ENCODE measurements around the gene ADAD2.

The ADAD2 gene

GRCh38 chr16:84176192-84177053, 14.5 kb upstream of the ADAD2 start:
- no peak for DNase-seq (ENCODE audit: low read depth in 3 of 3)

GRCh38 chr16:84177741-84178073, 13.2 kb upstream of the ADAD2 start:
- no peak for DNase-seq (ENCODE audit: low read depth in 3 of 3)

GRCh38 chr16:84178146-84178765, 12.7 kb upstream of the ADAD2 start:
- DNase-seq (ENCODE audit: low read depth in 3 of 3), result no peak

- DNase-seq (ENCODE audit: low read depth in 3 of 3), result no peak
These were observed 11.9 kb upstream of the ADAD2 start for GRCh38 chr16:84178892-84179611.

GRCh38 chr16:84179612-84180320, 11.2 kb upstream of the ADAD2 start:
- no peak for DNase-seq (ENCODE audit: low read depth in 3 of 3)

GRCh38 chr16:84180519-84181140, 10.3 kb upstream of the ADAD2 start:
- DNase-seq (ENCODE audit: low read depth in 3 of 3), result no peak

- DNase-seq (ENCODE audit: low read depth in 3 of 3), result no peak
These were observed 9.6 kb upstream of the ADAD2 start for GRCh38 chr16:84181144-84181915.

- DNase-seq (ENCODE audit: low read depth in 3 of 3), result no peak
These were observed 8.9 kb upstream of the ADAD2 start for GRCh38 chr16:84182104-84182503.

GRCh38 chr16:84182680-84183571, 8.0 kb upstream of the ADAD2 start:
- no peak for DNase-seq (ENCODE audit: low read depth in 3 of 3)

- DNase-seq (ENCODE audit: low read depth in 3 of 3), result no peak
These were observed 7.4 kb upstream of the ADAD2 start for GRCh38 chr16:84183572-84183875.

GRCh38 chr16:84183911-84184591, 6.9 kb upstream of the ADAD2 start:
- DNase-seq (ENCODE audit: low read depth in 3 of 3), result no peak

- DNase-seq (ENCODE audit: low read depth in 3 of 3), result no peak
These were observed 6.2 kb upstream of the ADAD2 start for GRCh38 chr16:84184775-84185174.

- DNase-seq (ENCODE audit: low read depth in 3 of 3), result peak; percentile 84 to 89 (median 88)
These were observed 4.1 kb upstream of the ADAD2 start, which contains the start of gene TAF1C for GRCh38 chr16:84186685-84187437. TAF1C (minus strand) TSS chr16:84187057; CDS start chr16:84184988, 2,069 bp downstream.

- no peak for DNase-seq (ENCODE audit: low read depth in 3 of 3)
These were observed 509 bp downstream of the ADAD2 start for GRCh38 chr16:84191466-84191865.

GRCh38 chr16:84193480-84193879, 2.5 kb downstream of the ADAD2 start:
- DNase-seq (ENCODE audit: low read depth in 3 of 3), result no peak

- DNase-seq (ENCODE audit: low read depth in 3 of 3), result no peak
These were observed 3.1 kb downstream of the ADAD2 start for GRCh38 chr16:84194018-84194417.

GRCh38 chr16:84194470-84195200, 3.7 kb downstream of the ADAD2 start:
- peak in 1 of 3 experiments; percentile 36 for DNase-seq (ENCODE audit: low read depth in 3 of 3)

All from stimulated activated CD4-positive, alpha-beta T cell treated with anti-CD3 and anti-CD28 coated beads, TNF-alpha, amount 100 ng/mL, for 24 hours (primary cell).